Fibroblast of peridontal ligament (primary cell): ENCODE results near the gene APPL2.

ENCODE experiments used
- DNase-seq: peaks from one replicate; pipeline ENCODE4 v3.0.0-alpha.2; 2010; ENCODE audit errors: extremely low read depth

Gene APPL2, protein sequence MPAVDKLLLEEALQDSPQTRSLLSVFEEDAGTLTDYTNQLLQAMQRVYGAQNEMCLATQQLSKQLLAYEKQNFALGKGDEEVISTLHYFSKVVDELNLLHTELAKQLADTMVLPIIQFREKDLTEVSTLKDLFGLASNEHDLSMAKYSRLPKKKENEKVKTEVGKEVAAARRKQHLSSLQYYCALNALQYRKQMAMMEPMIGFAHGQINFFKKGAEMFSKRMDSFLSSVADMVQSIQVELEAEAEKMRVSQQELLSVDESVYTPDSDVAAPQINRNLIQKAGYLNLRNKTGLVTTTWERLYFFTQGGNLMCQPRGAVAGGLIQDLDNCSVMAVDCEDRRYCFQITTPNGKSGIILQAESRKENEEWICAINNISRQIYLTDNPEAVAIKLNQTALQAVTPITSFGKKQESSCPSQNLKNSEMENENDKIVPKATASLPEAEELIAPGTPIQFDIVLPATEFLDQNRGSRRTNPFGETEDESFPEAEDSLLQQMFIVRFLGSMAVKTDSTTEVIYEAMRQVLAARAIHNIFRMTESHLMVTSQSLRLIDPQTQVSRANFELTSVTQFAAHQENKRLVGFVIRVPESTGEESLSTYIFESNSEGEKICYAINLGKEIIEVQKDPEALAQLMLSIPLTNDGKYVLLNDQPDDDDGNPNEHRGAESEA

GRCh38 chr12:105235732-105236476 is at the start of gene APPL2:
Gene APPL2 (minus strand): TSS chr12:105236174. CDS start chr12:105236012, 162 bp downstream.
- DNase-seq = peak; percentile 83

DNA sequence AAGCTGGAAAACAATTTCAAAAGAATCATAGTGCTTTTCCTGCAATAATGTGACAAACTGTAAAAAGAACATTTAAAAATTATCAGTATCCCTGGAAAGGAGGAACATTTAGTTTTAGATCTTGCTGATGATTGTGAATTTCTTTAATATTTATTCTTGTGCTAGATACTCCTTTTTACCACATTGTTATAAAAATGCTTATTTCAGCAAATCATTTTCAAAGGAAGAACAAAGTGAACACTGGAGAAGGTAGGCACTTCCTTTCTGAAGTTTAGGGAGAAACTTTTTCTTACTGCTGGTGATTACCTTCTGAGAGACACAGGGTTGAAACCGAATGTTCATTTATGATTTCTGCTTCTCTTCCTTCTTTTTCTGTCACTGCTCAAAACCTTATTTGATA is 49.4 kb upstream of the APPL2 start:
- no peak for DNase-seq

GRCh38 chr12:105281694-105282049 is 45.7 kb upstream of the APPL2 start:
- DNase-seq = no peak

DNA sequence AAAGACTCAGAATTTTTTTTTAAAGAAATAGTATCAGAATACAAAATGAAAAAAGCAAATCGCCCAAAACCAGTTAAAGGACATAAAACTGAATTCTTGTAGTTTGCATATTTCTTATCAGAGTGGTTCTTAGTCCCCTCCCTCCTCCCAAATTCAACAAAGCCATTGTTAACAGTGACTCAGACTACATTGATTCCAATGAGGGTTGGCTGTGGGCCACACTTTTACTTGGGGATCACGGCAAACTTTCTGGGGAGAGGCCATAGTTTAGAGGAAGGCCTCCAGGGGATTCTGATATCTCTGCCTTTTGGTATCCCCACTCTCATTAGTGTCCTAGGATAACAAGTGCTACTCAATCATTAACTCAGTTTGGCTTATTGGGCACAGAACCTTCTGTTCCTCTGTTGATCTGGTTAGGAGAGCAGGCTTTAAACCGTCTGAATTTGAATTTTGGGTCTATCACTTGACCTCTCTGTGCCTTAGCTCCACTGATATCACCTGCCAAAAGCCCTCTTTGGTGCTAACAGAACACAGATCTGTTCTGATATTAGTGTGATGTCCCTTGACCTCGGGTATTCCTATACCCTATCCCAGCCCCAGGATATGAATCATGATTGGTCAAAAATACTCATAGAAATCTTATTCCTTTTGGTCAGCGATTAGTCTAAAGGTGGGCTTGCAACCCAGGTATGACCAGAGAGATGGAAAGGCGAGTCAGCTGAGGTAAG is 45.2 kb upstream of the APPL2 start:
- peak; percentile 38 for DNase-seq

GRCh38 chr12:105279460-105280056 is 43.6 kb upstream of the APPL2 start:
- no peak for DNase-seq

DNA sequence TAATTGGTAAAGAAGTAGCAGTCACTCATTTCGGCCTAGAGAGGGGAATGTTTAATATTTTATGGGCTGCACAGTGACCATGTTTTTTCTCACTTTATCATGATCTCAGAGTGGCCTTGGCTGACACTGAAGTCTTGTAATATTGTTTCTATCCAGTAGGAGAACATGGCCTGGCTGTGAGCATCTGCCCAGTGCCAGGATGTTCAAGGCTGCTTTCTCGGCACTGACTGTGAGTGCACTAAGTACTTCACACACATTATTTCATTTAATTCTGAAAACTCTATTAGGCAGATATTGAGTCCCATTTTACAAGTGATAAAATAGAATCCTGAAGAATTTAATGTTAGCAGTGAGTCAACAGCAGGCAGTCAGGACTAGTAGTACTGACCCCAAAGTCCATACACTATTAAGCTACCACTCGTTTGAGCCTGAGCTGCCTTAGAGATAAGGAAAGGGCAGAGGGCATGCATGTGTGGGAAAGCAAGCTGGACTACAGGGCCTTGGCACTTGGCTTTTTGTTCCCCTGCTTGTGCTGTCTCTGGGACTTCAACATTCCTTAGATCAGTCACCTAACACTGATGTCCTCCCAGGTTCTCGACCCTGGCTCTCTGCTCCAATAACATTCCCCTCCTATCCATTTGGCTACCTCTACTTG is 42.2 kb upstream of the APPL2 start:
- DNase-seq = no peak

DNA sequence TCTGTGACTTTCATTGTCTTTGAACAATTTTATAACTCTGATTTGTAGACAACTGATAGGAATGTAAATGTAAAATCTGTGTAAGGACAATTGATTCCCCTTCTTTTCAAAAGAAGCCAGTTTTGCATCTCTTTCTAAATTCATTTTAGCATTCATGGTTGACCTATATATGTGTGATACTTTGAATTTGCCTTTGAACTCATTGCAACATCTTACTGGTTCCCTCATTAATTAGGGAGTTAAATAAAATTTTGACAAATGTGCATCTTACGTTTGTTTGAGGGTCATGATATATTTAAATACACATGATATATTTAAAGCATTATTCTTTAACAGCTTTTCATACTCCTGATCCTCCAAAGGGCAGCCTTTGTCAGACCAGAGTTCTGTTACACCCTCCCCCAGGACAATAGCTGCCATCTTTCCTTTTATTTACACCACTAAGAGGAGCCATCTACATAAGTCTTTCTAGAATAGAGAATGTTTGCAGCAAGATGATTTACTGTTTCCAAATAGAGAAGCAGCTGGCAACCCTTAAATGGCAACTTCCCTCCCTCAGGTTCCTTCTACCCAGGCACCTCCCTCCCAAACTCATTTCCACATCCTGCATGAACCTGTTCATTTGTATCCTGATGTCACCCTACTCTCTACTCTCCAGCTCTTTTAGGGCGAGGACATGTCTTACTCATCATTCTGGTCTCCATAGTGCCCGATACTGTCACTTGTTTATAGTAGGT is 40.2 kb upstream of the APPL2 start:
- no peak for DNase-seq

DNA sequence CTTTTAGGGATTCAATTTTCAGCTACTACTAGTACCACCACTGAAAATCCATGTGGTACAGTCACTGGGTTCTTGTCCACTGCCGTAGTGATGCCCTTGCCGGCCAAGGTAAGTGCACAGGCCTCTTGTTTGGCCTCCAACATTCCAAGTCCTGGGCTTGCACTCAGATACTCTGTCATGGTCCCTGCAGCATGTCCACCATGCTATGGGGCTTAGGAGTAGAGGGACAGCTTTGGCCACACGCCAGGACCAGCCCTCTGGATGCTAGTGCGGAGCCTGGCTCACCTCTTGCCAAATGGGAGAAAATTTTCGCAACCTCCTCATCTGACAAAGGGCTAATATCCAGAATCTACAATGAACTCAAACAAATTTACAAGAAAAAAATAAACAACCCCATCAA is 38.6 kb upstream of the APPL2 start:
- DNase-seq = no peak

GRCh38 chr12:105273601-105274000 is 37.6 kb upstream of the APPL2 start:
- DNase-seq = no peak

DNA sequence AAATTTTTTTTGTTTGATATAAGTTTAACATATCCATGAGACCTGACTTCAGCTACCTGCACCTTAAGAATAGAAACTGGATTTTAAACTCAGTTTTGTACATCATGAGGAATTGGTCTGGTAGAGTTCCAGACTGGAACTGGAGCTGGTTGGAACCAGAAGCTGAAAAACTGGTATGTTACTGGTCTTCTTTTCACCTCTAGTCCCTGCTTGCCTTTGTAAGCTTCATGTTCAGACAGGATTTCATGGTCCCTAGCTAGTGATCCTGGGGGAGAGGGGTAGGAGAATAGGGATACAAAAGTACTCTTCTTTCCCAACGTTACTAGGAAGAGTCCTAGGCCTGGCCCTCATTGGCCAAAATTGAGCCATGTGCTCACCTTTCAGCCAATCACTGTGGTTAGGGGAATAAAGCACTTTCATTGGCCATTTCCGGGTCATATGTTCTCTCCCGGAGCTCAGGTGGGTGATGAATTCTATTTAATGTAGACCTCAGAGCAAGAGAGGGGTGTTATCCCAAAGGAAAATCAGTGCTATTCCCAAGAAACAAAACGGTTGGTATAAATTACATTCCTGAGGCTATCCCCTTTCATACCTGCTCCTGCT is 36.9 kb upstream of the APPL2 start:
- no peak for DNase-seq

DNA sequence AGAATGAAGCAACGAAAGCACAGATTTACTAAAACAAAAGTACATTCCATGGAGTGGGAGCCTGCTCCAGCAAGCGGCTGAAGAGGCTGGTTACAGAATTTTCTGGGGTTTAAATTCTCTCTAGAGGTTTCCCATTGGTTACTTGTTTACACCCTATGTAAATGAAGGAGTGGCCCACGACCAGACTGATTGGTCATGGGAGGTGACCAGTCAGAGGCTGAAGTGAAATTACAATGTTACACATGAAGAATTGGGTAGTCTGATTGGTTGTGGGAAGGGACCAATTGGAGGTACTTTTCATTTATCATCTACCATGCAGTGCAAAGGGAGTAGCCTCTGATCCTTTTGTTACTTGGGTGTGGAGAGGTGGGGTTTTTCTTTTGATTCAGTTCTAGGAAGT is 36.2 kb upstream of the APPL2 start:
- DNase-seq = no peak

DNA sequence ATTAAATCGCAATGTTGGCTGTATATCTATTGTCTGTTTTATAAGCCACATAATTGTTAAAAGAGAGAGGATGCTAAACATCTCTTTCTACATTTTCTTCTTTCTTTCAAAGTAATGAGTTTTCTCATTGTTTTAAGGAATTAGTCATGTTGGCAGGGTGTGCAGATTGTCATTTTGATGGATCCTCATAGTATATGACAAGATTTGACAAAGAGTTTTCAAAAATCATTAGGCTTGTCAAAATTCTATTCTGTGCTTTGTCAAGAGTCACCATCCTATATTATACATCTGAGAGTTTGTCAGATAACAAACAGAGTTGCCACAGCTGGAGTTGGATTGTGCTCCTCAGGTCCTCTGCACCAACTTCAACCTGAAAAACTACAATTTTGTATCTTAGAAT is 35.4 kb upstream of the APPL2 start:
- no peak for DNase-seq

- no peak for DNase-seq
Observed at GRCh38 chr12:105270671-105271255, 34.8 kb upstream of the APPL2 start.

GRCh38 chr12:105267711-105268110 is 31.7 kb upstream of the APPL2 start:
- no peak for DNase-seq

GRCh38 chr12:105264771-105265170 is 28.8 kb upstream of the APPL2 start:
- DNase-seq = no peak

GRCh38 chr12:105262461-105263184 is 26.6 kb upstream of the APPL2 start:
- DNase-seq = no peak

GRCh38 chr12:105261010-105261409 is 25.0 kb upstream of the APPL2 start:
- DNase-seq = no peak

GRCh38 chr12:105259226-105259625 is 23.3 kb upstream of the APPL2 start:
- DNase-seq = no peak

DNA sequence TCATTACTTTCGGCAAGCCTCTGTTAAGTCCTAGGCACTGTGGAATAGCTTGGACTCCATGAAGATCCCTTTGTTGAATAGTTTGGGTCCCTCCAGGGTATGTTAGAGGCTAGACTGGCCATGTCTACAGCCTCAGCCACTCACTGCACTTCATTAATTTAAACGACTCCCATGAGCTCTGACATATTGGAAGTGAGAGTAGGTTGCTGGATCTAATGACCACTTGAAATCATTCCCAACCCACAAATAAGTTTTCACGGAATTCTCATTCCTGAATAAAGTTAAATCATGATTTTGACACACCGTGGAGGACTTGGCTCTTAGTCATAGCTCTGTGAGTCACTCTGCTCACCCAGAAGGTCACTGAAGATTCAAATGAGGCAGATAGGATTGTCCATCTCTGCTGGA is 21.4 kb upstream of the APPL2 start:
- peak; percentile 83 for DNase-seq
